ENCODE data around the gene CEBPB.
A peak's percentile ranks its signal among the peaks of the same experiment; 100 is the strongest.
"Not testable (repeated sequence)": the region's sequence is repeated elsewhere in the genome, so short reads cannot be mapped to it uniquely, and the experiment has no call there.

Gene CEBPB

DNA sequence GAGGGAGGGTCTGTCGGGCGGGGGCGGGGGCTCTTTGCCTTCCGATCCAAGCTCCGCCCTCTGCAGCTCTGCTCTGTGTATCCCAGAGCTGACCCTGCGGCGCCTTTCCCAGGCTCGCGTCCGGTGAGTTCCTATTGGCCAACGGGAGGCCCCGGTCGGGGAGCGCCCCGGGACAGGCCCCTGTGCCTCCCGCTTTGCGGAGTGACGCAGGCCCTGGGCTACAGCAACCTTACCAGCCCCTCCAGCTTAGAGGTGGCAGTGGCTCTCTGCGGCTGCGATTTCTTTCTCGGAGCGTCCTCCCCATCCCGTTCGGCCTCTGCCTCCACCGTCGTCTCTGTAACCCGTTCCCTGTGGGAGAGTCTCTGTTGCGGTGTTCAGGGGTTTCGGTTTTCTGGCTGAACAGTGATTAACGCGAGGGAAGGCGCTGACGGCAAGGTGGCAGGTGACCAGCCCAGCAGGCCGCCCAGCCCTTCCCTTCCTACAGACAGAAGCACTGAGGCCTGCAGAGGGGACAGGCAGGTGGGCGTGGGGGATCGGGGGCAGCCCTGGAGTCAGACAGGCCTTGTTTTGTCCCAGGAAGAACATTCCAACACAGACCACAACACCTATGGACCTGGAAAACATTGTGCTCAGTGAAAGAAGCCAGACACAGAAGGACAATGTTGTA lies 18.1 kb upstream of the CEBPB start:
- Histone ChIP-seq H3K9me3 (ENCODE audit: control insufficient read depth in 1 of 2, low read length in 2 of 2) (no peaks in the 10 kb centered on the region), H3K36me3 (ENCODE audit: control insufficient read depth in 1 of 2, insufficient read depth in 2 of 2, low read length in 2 of 2) (no peaks in the 10 kb centered on the region), H3K4me3 (ENCODE audit: low read depth in 1 of 2, low read length in 2 of 2) (peak overlapping the region; percentile 69 to 76), H3K27me3 (ENCODE audit: low read depth, low read length) (no peaks in the 10 kb centered on the region), H3K27ac (ENCODE audit: low read length) (peak overlapping the region; percentile 75), H3K4me1 (ENCODE audit: control insufficient read depth in 1 of 2, insufficient read depth in 2 of 2, low read length in 2 of 2) (peaks cover 0 to 22% of the 10 kb centered on the region in 2 donors)

DNA sequence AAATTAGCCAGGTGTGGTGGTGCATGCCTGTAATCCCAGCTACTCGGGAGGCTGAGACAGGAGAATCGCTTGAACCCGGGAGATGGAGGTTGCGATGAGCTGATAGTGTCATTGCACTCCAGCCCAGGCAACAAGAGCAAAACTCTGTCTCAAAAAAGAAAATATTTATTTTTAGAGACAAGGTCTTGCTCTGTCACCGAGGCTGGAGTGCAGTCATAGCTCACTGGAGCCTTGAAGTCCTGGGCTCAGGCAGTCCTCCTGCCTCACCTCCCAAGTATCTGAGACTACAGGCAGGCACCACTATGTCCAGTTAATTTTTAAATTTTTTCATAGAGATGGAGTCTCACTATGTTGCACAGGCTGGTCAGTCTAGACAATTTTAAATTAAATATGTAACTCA lies 16.2 kb upstream of the CEBPB start:
- Histone ChIP-seq H3K4me3 (ENCODE audit: low read depth in 1 of 2, low read length in 2 of 2) (no peak overlapping the region), H3K27me3 (ENCODE audit: low read depth, low read length) (no peaks in the 10 kb centered on the region), H3K36me3 (ENCODE audit: control insufficient read depth in 1 of 2, insufficient read depth in 2 of 2, low read length in 2 of 2) (no peaks in the 10 kb centered on the region), H3K27ac (ENCODE audit: low read length) (no peak overlapping the region), H3K9me3 (ENCODE audit: control insufficient read depth in 1 of 2, low read length in 2 of 2) (no peaks in the 10 kb centered on the region), H3K4me1 (ENCODE audit: control insufficient read depth in 1 of 2, insufficient read depth in 2 of 2, low read length in 2 of 2) (peaks cover 0 to 17% of the 10 kb centered on the region in 2 donors)

DNA sequence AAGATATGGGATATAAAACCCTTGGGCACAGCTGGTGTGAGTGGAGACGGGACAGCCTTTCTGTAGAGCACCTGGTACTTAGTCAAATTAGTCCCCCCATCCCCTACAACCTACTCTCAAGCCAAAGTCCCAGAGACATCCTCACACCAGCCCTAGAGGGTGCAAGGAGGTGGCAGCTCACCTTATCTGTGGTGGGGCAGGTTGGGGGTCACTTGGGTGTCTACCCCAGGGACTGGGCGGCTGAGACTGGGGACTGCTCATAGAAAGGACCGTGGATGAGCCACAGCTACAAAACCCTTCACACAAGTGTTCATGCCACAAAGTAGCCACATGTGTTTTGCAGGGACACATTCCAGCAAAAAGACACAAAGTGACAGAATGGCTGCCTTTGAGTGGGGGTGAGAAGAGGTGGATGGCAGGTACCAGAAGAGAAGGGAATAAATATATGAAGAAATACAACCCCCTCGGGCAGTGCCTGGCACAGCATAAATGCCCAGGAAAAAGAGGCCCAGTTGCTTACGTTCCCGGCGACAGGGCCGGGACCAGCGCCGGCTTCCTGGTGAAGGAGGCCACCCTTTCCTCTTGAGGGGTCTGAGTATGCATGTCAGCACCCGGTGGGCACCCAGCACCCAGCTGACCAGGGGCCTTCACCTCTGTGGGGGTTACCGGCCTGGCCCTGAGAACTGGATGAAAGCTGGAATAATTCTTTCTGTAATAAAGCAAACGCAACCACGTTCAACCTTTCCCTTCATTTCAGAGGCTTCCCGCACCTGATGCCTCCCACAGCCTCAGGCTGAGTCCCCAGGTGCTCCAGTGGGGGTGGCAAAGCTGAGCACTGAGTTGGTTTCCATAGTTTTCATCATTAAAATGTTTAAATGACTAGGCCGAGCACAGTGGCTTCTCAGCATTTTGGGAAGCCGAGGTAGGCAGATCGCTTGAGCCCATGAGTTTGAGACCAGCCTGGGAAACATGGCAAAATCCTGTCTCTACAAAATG lies 14.4 kb upstream of the CEBPB start:
- no peaks in the 10 kb centered on the region for H3K9me3 ChIP-seq (ENCODE audit: control insufficient read depth in 1 of 2, low read length in 2 of 2)
- peaks cover 0 to 17% of the 10 kb centered on the region in 2 donors for H3K4me1 ChIP-seq (ENCODE audit: control insufficient read depth in 1 of 2, insufficient read depth in 2 of 2, low read length in 2 of 2)
- no peak overlapping the region for H3K4me3 ChIP-seq (ENCODE audit: low read depth in 1 of 2, low read length in 2 of 2)

DNA sequence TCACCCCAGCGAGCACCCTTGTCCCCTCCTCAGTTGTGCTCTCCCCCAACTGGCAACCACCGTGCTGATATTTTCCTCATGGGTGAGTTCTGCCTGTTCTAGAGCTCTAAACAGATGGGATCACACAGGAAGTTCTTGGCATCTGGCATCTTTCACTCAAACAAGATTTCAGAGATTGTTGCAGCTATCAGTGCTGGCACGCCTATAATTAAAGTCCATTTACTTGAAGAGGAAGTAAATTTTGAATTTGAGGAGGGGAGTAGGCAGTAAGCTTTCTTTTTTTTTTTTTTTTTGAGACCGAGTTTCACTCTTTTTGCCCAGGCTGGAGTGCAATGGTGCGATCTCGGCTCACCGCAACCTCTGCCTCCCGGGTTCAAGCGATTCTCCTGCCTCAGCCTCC lies 12.0 kb upstream of the CEBPB start:
- not testable (repeated sequence) for H3K4me1 ChIP-seq (ENCODE audit: control insufficient read depth in 1 of 2, insufficient read depth in 2 of 2, low read length in 2 of 2); H3K4me3 ChIP-seq (ENCODE audit: low read depth in 1 of 2, low read length in 2 of 2); H3K27ac ChIP-seq (ENCODE audit: low read length); H3K27me3 ChIP-seq (ENCODE audit: low read depth, low read length); H3K9me3 ChIP-seq (ENCODE audit: control insufficient read depth in 1 of 2, low read length in 2 of 2); H3K36me3 ChIP-seq (ENCODE audit: control insufficient read depth in 1 of 2, insufficient read depth in 2 of 2, low read length in 2 of 2)

More for the DNA sequence above, 14.4 kb upstream of the CEBPB start:
- Histone ChIP-seq H3K27me3 (ENCODE audit: low read depth, low read length) (no peaks in the 10 kb centered on the region), H3K36me3 (ENCODE audit: control insufficient read depth in 1 of 2, insufficient read depth in 2 of 2, low read length in 2 of 2) (no peaks in the 10 kb centered on the region), H3K27ac (ENCODE audit: low read length) (no peak overlapping the region)

DNA sequence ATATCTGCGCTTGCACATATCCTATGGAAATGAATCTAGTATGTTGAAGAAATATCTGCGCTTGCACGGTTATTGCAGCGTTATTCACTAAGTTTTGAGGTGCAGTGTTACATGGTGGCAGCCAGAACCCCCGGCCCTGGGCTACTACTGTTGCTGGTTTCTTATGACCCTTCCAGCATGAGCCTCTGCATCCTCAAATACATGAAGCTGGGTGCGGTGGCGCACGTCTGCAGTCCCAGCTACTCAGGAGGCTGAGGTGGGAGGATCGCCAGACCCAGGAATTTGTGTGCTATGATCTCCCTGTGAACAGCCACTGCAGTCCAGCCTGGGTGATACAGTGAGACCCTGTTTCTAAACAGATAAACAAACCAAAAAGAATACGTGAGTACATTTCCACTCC lies 9.3 kb upstream of the CEBPB start:
- H3K27me3 ChIP-seq (ENCODE audit: low read depth, low read length), result no peaks in the 10 kb centered on the region
- H3K9me3 ChIP-seq (ENCODE audit: control insufficient read depth in 1 of 2, low read length in 2 of 2), result no peaks in the 10 kb centered on the region
- H3K36me3 ChIP-seq (ENCODE audit: control insufficient read depth in 1 of 2, insufficient read depth in 2 of 2, low read length in 2 of 2), result no peaks in the 10 kb centered on the region
- no peak overlapping the region for H3K4me3 ChIP-seq (ENCODE audit: low read depth in 1 of 2, low read length in 2 of 2)
- no peak overlapping the region for H3K27ac ChIP-seq (ENCODE audit: low read length)
- H3K4me1 ChIP-seq (ENCODE audit: control insufficient read depth in 1 of 2, insufficient read depth in 2 of 2, low read length in 2 of 2), result peaks cover 0 to 1% of the 10 kb centered on the region in 2 donors

DNA sequence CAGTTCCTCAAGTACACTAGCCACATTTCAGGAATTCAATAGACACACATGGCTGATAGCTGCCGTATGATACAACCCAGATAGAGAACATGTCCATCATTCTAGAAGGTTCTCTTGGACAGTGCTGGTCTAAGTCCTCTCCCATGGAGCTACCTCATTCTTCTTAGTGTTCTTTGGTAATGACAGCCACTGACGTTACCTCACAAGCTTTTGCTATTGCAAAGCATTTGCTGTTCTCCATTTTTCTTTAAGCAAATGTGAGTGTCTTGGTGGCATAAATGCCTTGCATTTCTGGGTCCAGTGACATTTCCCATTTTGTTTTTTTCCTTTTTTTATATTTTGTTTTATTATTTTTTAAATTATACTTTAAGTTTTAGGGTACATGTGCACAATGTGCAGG lies 8.3 kb upstream of the CEBPB start:
- H3K4me1 ChIP-seq (ENCODE audit: control insufficient read depth in 1 of 2, insufficient read depth in 2 of 2, low read length in 2 of 2), result peaks cover 0 to 4% of the 10 kb centered on the region in 2 donors
- H3K4me3 ChIP-seq (ENCODE audit: low read depth in 1 of 2, low read length in 2 of 2), result no peak overlapping the region
- no peaks in the 10 kb centered on the region for H3K9me3 ChIP-seq (ENCODE audit: control insufficient read depth in 1 of 2, low read length in 2 of 2)
- H3K36me3 ChIP-seq (ENCODE audit: control insufficient read depth in 1 of 2, insufficient read depth in 2 of 2, low read length in 2 of 2), result no peaks in the 10 kb centered on the region
- no peaks in the 10 kb centered on the region for H3K27me3 ChIP-seq (ENCODE audit: low read depth, low read length)
- no peak overlapping the region for H3K27ac ChIP-seq (ENCODE audit: low read length)

DNA sequence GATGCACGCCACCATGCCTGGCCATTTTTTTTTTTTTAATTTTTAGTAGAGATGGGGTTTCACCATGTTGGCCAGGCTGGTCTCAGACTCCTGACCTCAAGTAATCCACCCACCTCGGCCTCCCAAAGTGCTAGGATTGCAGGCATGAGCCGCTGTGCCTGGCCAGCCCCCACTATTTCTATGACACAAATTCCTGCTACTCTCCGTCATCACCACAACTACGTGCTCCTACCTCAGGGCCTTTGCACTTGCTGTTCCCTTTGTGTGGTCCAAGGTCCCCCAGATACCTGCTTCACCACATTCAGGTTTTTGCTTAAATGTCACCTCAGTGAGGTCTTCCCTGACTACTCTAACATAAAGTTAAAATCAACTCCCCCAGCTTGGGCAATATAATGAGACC lies 5.2 kb upstream of the CEBPB start:
- Histone ChIP-seq H3K27ac (ENCODE audit: low read length) (no peak overlapping the region), H3K9me3 (ENCODE audit: control insufficient read depth in 1 of 2, low read length in 2 of 2) (no peaks in the 10 kb centered on the region), H3K4me3 (ENCODE audit: low read depth in 1 of 2, low read length in 2 of 2) (no peak overlapping the region), H3K36me3 (ENCODE audit: control insufficient read depth in 1 of 2, insufficient read depth in 2 of 2, low read length in 2 of 2) (no peaks in the 10 kb centered on the region), H3K27me3 (ENCODE audit: low read depth, low read length) (no peaks in the 10 kb centered on the region), H3K4me1 (ENCODE audit: control insufficient read depth in 1 of 2, insufficient read depth in 2 of 2, low read length in 2 of 2) (peaks cover 0 to 4% of the 10 kb centered on the region in 2 donors)

DNA sequence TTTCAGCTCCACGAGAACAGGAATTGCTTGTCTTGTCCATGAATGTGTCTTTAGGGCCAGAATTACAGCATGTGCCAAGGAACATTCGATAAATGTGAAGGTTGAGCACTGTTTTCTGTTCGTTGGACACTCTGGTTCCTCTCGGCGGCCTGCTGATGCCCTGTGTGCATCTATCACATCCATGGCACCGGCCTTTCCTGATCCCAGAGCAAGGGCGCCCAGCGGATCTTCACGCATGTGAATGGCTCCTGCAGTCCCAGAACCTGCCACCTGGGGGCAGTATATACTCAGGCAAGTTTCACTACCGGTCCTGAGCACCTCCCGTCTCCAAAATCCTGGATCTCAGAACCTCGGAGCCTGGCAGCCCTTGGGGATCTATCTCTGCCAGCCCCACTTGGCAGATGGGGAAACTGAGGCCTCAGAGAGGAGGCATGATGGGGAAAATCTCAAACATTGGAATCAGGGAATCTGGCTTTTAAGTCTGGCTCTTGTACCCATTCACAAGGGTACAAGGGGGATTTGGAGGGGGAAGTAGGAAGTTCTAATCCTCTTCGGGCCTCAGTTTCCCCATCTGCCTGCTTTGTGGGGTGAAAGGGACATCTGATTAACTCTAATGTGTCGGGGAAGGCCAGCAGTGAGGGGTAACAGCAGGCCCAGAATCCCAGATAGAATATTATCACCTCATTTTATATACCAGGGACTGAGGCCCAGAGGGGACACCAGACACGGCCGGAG lies 4.3 kb upstream of the CEBPB start:
- Histone ChIP-seq H3K27ac (ENCODE audit: low read length) (no peak overlapping the region), H3K27me3 (ENCODE audit: low read depth, low read length) (no peaks in the 10 kb centered on the region), H3K4me3 (ENCODE audit: low read depth in 1 of 2, low read length in 2 of 2) (no peak overlapping the region)

DNA sequence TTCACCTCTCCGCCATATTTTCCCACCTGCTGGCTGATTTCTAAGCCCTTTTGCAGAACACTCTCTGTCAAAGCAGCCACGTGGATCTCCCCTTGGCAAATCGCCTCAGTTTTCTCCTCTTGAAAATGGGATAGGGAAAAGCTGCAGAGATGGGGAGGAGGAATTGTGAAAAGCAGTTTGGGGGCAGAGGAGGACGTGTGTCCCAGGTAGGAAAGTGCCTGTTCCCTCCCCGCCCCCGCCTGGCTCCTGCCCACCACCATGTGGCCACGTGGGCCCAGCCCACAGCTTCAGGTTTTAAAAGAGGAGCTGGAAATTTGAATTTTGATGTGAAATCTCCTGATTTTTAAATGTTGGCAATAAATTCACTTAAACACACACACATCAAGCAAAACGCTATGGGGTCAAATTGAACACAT lies 3.6 kb upstream of the CEBPB start:
- no peak overlapping the region for H3K27ac ChIP-seq (ENCODE audit: low read length)
- H3K9me3 ChIP-seq (ENCODE audit: control insufficient read depth in 1 of 2, low read length in 2 of 2), result no peaks in the 10 kb centered on the region

More for the DNA sequence above, 4.3 kb upstream of the CEBPB start:
- Histone ChIP-seq H3K9me3 (ENCODE audit: control insufficient read depth in 1 of 2, low read length in 2 of 2) (no peaks in the 10 kb centered on the region), H3K36me3 (ENCODE audit: control insufficient read depth in 1 of 2, insufficient read depth in 2 of 2, low read length in 2 of 2) (no peaks in the 10 kb centered on the region), H3K4me1 (ENCODE audit: control insufficient read depth in 1 of 2, insufficient read depth in 2 of 2, low read length in 2 of 2) (peaks cover 0 to 4% of the 10 kb centered on the region in 2 donors)

DNA sequence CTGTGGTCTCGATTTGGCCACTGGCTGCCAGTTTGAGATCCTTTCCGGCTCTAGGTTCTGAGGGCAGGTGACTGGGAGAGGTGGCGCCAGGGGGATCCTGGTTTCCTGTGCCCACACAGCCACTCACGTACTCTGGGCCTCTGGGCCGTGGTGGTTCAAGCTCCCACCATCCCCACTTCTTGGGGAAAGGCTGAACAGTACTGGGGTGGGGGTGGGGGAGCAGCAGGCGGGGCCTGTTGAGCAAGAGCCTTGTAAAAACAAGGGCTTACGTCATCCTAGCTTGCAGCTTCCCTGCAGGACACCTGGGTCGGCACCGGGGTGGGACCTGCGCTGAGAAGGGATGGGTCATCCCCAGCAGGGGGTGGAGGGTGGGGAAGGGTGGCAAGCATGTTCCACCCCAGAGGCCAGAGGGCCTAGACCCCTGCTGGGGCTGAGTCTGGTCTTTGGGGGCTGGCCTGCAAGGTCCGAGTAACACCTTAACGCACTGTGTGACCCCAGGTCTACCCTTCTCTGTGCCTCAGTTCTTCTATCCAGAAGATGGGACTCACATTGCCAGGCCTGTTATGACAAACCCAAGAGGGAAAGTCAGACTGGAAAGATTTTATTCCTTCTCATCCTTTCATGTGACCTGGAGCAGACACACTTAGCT lies 3.1 kb upstream of the CEBPB start:
- no peak overlapping the region for H3K4me3 ChIP-seq (ENCODE audit: low read depth in 1 of 2, low read length in 2 of 2)
- H3K4me1 ChIP-seq (ENCODE audit: control insufficient read depth in 1 of 2, insufficient read depth in 2 of 2, low read length in 2 of 2), result peaks cover 0 to 4% of the 10 kb centered on the region in 2 donors
- H3K27me3 ChIP-seq (ENCODE audit: low read depth, low read length), result no peaks in the 10 kb centered on the region
- H3K9me3 ChIP-seq (ENCODE audit: control insufficient read depth in 1 of 2, low read length in 2 of 2), result no peaks in the 10 kb centered on the region
- H3K36me3 ChIP-seq (ENCODE audit: control insufficient read depth in 1 of 2, insufficient read depth in 2 of 2, low read length in 2 of 2), result peaks cover 0 to 2% of the 10 kb centered on the region in 2 donors
- H3K27ac ChIP-seq (ENCODE audit: low read length), result no peak overlapping the region

More for the DNA sequence above, 3.6 kb upstream of the CEBPB start:
- Histone ChIP-seq H3K4me1 (ENCODE audit: control insufficient read depth in 1 of 2, insufficient read depth in 2 of 2, low read length in 2 of 2) (peaks cover 0 to 4% of the 10 kb centered on the region in 2 donors), H3K36me3 (ENCODE audit: control insufficient read depth in 1 of 2, insufficient read depth in 2 of 2, low read length in 2 of 2) (no peaks in the 10 kb centered on the region), H3K4me3 (ENCODE audit: low read depth in 1 of 2, low read length in 2 of 2) (no peak overlapping the region), H3K27me3 (ENCODE audit: low read depth, low read length) (no peaks in the 10 kb centered on the region)

All from muscle layer of duodenum (tissue), 2 donors.